RWPE1 (cell line): ENCODE data around the gene AFF4.
"Not testable (repeated sequence)": the region's sequence is repeated elsewhere in the genome, so short reads cannot be mapped to it uniquely, and the experiment has no call there.

Experiments
- CTCF ChIA-PET: fragments of 350-600 bp; sonication (Branson Sonifier 250); formaldehyde crosslinking; extraction: SDS; loops from one replicate; lab custom pipeline; 2021; lab: Yijun Ruan, JAX
- POLR2A ChIA-PET: fragments of 400-600 bp; formaldehyde crosslinking; extraction: SDS; loops from one replicate; lab custom pipeline; 2020; ENCODE audit warnings: antibody characterized with exemption; ENCODE audit not compliant: low non-redundant PET; lab: Yijun Ruan, JAX
- DNase-seq: peaks from one replicate; pipeline ENCODE4 v3.0.0; 2012; ENCODE audit warnings: low spot score
- H3K27ac ChIP-seq: fragments of 450-650 bp; 2 replicates; pipeline ENCODE4 v1.5.1; 2017
- TF ChIP-seq, protein P1 (sequence below): fragments of 450-650 bp; conservative IDR thresholded peaks from 2 replicates; pipeline ENCODE4 v1.5.1; 2017; ENCODE audit warnings: low read depth, mild to moderate bottlenecking

The AFF4 gene

DNA sequence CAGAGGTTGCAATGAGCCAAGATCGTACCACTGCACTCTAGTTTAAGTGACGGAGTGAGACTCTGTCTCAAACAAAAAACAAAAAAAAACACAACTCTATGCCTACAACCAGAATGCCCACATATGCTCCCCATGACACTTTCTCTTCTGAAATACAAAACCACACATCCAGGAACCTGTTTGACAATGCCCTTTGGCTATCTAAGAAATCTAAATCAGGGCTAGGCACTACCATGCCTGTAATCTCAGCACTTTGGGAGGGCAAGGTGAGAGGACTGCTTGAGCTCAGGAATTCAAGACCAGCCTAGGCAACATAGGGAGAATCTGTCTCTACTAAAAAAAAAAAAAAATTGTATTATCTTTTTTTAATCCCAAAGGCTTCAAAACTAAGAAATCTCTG, 10.6 kb downstream of the AFF4 start:
- ChIA-PET CTCF (interaction anchor here (0.6 kb wide), 1 partner anchor 69 kb away, joined by 3 read pairs; no protein-coding TSS in a partner anchor), POLR2A (no interaction called here)
- DNase-seq, result no peak
- H3K27ac ChIP-seq, result no peak overlapping the region
- TF ChIP-seq, protein P1, sequence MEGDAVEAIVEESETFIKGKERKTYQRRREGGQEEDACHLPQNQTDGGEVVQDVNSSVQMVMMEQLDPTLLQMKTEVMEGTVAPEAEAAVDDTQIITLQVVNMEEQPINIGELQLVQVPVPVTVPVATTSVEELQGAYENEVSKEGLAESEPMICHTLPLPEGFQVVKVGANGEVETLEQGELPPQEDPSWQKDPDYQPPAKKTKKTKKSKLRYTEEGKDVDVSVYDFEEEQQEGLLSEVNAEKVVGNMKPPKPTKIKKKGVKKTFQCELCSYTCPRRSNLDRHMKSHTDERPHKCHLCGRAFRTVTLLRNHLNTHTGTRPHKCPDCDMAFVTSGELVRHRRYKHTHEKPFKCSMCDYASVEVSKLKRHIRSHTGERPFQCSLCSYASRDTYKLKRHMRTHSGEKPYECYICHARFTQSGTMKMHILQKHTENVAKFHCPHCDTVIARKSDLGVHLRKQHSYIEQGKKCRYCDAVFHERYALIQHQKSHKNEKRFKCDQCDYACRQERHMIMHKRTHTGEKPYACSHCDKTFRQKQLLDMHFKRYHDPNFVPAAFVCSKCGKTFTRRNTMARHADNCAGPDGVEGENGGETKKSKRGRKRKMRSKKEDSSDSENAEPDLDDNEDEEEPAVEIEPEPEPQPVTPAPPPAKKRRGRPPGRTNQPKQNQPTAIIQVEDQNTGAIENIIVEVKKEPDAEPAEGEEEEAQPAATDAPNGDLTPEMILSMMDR, result no peak

DNA sequence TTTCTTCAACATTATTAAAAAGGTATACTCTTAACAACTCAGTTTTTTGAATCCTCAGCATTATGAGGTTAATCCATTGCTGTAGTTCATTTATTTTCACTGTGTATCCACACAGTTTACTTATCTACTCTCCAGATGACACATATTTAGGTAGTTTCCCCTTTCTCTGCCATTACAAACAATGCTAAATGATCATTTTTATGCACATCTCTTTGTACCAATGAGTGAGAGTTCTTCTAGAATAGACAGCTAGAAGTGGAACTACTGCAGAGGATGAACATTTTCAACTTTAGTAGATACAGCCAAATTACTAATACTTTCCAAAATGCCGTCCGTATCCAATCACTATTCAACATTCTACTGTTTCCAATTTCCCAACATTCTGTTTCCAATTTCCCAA, 11.5 kb downstream of the AFF4 start:
- ChIA-PET POLR2A (no interaction called here), CTCF (interaction anchor here (0.6 kb wide), 1 partner anchor 9 kb away, joined by 4 read pairs; no protein-coding TSS in a partner anchor)
- TF ChIP-seq, protein P1, result no peak
- no peak overlapping the region for H3K27ac ChIP-seq
- DNase-seq, result no peak

GRCh38 chr5:132949136-132949535, 14.3 kb downstream of the AFF4 start:
- no peak for DNase-seq
- CTCF ChIA-PET, result no interaction called here
- POLR2A ChIA-PET, result no interaction called here
- TF ChIP-seq, protein P1, result no peak
- H3K27ac ChIP-seq, result no peak overlapping the region

GRCh38 chr5:132947671-132948070, 15.8 kb downstream of the AFF4 start:
- TF ChIP-seq, protein P1, result no peak
- no peak for DNase-seq
- CTCF ChIA-PET, result interaction anchor here (0.6 to 0.7 kb wide), 2 partner anchors 45 to 129 kb away, joined by 3 to 7 read pairs; no protein-coding TSS in a partner anchor
- POLR2A ChIA-PET, result no interaction called here
- H3K27ac ChIP-seq, result no peak overlapping the region

DNA sequence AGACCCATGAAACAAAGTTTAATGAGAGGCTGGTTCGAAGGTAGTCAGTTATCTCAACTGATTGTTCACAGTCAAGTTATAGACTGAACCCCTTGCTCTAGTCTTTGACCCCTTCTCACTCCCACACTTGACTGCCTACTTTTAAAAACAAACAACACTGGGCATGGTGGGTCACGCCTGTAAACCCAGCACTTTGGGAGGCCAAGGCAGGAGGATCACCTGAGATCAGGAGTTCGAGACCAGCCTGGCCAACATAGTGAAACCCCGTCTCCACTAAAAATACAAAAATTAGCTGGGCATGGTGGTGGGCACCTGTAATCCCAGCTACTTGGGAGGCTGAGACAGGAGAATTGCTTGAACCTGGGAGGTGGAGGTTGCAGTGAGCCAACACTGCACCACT, 18.1 kb downstream of the AFF4 start:
- POLR2A ChIA-PET, CTCF ChIA-PET: not testable (repeated sequence)

GRCh38 chr5:132943362-132944022, 19.9 kb downstream of the AFF4 start:
- DNase-seq, result no peak
- H3K27ac ChIP-seq, result no peak overlapping the region
- ChIA-PET CTCF (interaction anchor here (0.6 kb wide), 1 partner anchor 75 kb away, joined by 3 read pairs; no protein-coding TSS in a partner anchor), POLR2A (no interaction called here)
- TF ChIP-seq, protein P1, result no peak

More for the DNA sequence above, 18.1 kb downstream of the AFF4 start:
- DNase-seq, H3K27ac ChIP-seq: not testable (repeated sequence)

- POLR2A ChIA-PET, result no interaction called here
- CTCF ChIA-PET, result no interaction called here
- H3K27ac ChIP-seq, result peak overlapping the region; percentile 38
- no peak for DNase-seq
- TF ChIP-seq, protein P1, result no peak
These were observed 22.1 kb downstream of the AFF4 start for GRCh38 chr5:132941331-132941730.
